ENCODE measurements around the gene SLC9A9. TPM values are rescaled to one million over a fixed set of nuclear protein-coding genes. Genes with fewer than 3 reads are reported as not detected.

SLC9A9 gene
- total and polyA plus RNA-seq, 10 of the 15 experiments (the other 5 are each of a cell fraction or from before 2014, with no cell fraction given) = 3.5 to 14.2 (median 9.3) TPM

DNA sequence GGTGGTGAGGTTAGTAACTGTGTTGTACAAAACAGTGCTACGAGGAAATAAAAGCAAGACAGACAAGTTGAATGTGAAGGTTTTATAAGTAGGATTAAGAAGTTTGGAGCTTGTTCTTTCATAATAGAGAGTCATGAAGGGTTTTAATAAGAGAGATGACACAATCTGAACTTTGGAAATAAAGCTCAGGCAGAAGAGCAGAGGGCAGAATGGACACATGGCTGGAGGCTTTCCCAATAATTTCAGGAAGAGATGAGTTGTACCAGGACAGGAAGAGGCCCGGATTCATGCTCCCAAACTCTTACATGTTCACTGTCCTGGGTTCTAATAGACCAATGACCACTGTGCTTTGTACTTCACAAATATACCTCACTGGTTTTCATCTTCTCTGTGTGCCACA lies 194.8 kb downstream of the SLC9A9 start:
- Histone ChIP-seq H3K9me3 (replicated peaks; ENCODE audit: control insufficient read depth, insufficient read depth, low read length) (no peaks in the 10 kb centered on the region), H3K9ac (ENCODE audit: control insufficient read depth, insufficient read depth, low read length) (no peak overlapping the region), H3K4me2 (ENCODE audit: control insufficient read depth, insufficient read depth) (no peak overlapping the region), H3K27me3 (replicated peaks in 1 of 2; ENCODE audit: control insufficient read depth in 2 of 2, insufficient read depth in 2 of 2, low read length in 1 of 2) (no peaks in the 10 kb centered on the region), H3K79me2 (ENCODE audit: control insufficient read depth, insufficient read depth, low read length) (no peaks in the 10 kb centered on the region), H3K36me3 (ENCODE audit: control insufficient read depth in 2 of 2, insufficient read depth in 2 of 2, low read length in 1 of 2) (no peaks in the 10 kb centered on the region; a peak in 1 of 4 replicates), H3K4me1 (ENCODE audit: control insufficient read depth, insufficient read depth, low read length) (no peaks in the 10 kb centered on the region), H3K4me3 (no peak overlapping the region), H2AFZ (ENCODE audit: control insufficient read depth, low read depth, low read length) (no peak overlapping the region), H4K20me1 (ENCODE audit: control insufficient read depth, insufficient read depth) (no peaks in the 10 kb centered on the region), H3K27ac (ENCODE audit: control insufficient read depth, insufficient read depth) (no peak overlapping the region)
- RAD21 ChIA-PET (ENCODE audit: unreplicated experiment) = no interaction called here
- FAIRE-seq (no peak), ATAC-seq (no peak), DNase-seq (ENCODE audit: low read depth, low spot score) (no peak)
- BruUV-seq (replicated peaks) = no TSS peak
- in situ Hi-C loops (cut with MboI) = no loop called here
- POLR2A ChIA-PET = no interaction called here
- CTCF ChIA-PET = interaction anchor here (2.1 kb wide), 1 partner anchor 9 kb away, joined by 5 read pairs; no protein-coding TSS in a partner anchor
- SMC1A ChIA-PET (ENCODE audit: uncharacterized antibody, unreplicated experiment) = no interaction called here
- WGBS (ENCODE audit: insufficient coverage, insufficient replicate concordance, low lambda C conversion rate, missing lambda C conversion rate) = 70% methylated on average over 2 of the region's 2 CpGs
- intact Hi-C loops (cut with micrococcal nuclease; ENCODE audit: unreplicated experiment) = no loop called here
- TF ChIP-seq SPI1 (IDR thresholded peaks at IDR 0.05; ENCODE audit: borderline replicate concordance, insufficient read depth, low read depth, low read length) (no peak), SMAD5 (IDR thresholded peaks at IDR 0.05; ENCODE audit: low read depth) (no peak), ZNF24 (IDR thresholded peaks at IDR 0.05) (no peak), GABPA (IDR thresholded peaks at IDR 0.05; ENCODE audit: low read depth) (no peak), ZNF622 (IDR thresholded peaks at IDR 0.05) (no peak), IKZF2 (IDR thresholded peaks at IDR 0.05) (no peak), YBX1 (IDR thresholded peaks at IDR 0.05) (no peak), IRF4 (IDR thresholded peaks at IDR 0.05; ENCODE audit: low read depth, low read length) (no peak), ZBTB40 (IDR thresholded peaks at IDR 0.05; ENCODE audit: borderline replicate concordance) (no peak), MTA2 (IDR thresholded peaks at IDR 0.05; ENCODE audit: low read depth) (no peak)
- TF ChIP-seq, protein P1, sequence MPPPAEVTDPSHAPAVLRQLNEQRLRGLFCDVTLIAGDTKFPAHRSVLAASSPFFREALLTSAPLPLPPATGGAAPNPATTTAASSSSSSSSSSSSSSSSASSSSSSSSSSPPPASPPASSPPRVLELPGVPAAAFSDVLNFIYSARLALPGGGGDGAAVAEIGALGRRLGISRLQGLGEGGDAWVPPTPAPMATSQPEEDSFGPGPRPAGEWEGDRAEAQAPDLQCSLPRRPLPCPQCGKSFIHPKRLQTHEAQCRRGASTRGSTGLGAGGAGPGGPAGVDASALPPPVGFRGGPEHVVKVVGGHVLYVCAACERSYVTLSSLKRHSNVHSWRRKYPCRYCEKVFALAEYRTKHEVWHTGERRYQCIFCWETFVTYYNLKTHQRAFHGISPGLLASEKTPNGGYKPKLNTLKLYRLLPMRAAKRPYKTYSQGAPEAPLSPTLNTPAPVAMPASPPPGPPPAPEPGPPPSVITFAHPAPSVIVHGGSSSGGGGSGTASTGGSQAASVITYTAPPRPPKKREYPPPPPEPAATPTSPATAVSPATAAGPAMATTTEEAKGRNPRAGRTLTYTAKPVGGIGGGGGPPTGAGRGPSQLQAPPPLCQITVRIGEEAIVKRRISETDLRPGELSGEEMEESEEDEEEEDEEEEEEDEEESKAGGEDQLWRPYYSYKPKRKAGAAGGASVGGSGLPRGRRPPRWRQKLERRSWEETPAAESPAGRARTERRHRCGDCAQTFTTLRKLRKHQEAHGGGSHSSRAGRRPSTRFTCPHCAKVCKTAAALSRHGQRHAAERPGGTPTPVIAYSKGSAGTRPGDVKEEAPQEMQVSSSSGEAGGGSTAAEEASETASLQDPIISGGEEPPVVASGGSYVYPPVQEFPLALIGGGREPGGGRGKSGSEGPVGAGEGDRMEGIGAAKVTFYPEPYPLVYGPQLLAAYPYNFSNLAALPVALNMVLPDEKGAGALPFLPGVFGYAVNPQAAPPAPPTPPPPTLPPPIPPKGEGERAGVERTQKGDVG (CRISPR knock-in tag; IDR thresholded peaks at IDR 0.05) = no peak
- TF ChIP-seq, protein P2, sequence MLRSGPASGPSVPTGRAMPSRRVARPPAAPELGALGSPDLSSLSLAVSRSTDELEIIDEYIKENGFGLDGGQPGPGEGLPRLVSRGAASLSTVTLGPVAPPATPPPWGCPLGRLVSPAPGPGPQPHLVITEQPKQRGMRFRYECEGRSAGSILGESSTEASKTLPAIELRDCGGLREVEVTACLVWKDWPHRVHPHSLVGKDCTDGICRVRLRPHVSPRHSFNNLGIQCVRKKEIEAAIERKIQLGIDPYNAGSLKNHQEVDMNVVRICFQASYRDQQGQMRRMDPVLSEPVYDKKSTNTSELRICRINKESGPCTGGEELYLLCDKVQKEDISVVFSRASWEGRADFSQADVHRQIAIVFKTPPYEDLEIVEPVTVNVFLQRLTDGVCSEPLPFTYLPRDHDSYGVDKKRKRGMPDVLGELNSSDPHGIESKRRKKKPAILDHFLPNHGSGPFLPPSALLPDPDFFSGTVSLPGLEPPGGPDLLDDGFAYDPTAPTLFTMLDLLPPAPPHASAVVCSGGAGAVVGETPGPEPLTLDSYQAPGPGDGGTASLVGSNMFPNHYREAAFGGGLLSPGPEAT (IDR thresholded peaks at IDR 0.05; ENCODE audit: low read depth) = no peak
- TF ChIP-seq, protein P3, sequence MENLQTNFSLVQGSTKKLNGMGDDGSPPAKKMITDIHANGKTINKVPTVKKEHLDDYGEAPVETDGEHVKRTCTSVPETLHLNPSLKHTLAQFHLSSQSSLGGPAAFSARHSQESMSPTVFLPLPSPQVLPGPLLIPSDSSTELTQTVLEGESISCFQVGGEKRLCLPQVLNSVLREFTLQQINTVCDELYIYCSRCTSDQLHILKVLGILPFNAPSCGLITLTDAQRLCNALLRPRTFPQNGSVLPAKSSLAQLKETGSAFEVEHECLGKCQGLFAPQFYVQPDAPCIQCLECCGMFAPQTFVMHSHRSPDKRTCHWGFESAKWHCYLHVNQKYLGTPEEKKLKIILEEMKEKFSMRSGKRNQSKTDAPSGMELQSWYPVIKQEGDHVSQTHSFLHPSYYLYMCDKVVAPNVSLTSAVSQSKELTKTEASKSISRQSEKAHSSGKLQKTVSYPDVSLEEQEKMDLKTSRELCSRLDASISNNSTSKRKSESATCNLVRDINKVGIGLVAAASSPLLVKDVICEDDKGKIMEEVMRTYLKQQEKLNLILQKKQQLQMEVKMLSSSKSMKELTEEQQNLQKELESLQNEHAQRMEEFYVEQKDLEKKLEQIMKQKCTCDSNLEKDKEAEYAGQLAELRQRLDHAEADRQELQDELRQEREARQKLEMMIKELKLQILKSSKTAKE (IDR thresholded peaks at IDR 0.05; ENCODE audit: low read depth, poor library complexity, severe bottlenecking) = no peak
- TF ChIP-seq, protein P4, sequence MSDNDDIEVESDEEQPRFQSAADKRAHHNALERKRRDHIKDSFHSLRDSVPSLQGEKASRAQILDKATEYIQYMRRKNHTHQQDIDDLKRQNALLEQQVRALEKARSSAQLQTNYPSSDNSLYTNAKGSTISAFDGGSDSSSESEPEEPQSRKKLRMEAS (IDR thresholded peaks at IDR 0.05; ENCODE audit: low read depth, low read length) = no peak
